Type B pancreatic cell (in vitro differentiated cells): Measurements from ENCODE around the gene PRC1. TPM values are rescaled to one million over a fixed set of nuclear protein-coding genes. Genes with fewer than 3 reads are reported as not detected.

Experiments
- DNase-seq: peaks from one replicate; pipeline ENCODE4 v3.0.0; 2021; ENCODE audit warnings: mixed read lengths; ENCODE audit not compliant: unreplicated experiment; ENCODE audit errors: extremely low spot score
- H3K27ac Mint-ChIP-seq: 2 replicates; pipeline ENCODE4 v1.8.0; 2021; ENCODE audit warnings: mild to moderate bottlenecking, mixed read lengths
- H3K27me3 Mint-ChIP-seq: 2 replicates; pipeline ENCODE4 v1.8.0; 2021; ENCODE audit warnings: mixed read lengths
- H3K36me3 Mint-ChIP-seq: 2 replicates; pipeline ENCODE4 v1.8.0; 2021; ENCODE audit warnings: mixed read lengths
- H3K4me1 Mint-ChIP-seq: one replicate; pipeline ENCODE4 v1.8.0; 2021; ENCODE audit warnings: mixed read lengths; ENCODE audit not compliant: unreplicated experiment
- H3K4me3 Mint-ChIP-seq: 2 replicates; pipeline ENCODE4 v1.8.0; 2021; ENCODE audit warnings: mild to moderate bottlenecking, mixed read lengths
- H3K9me3 Mint-ChIP-seq: 2 replicates; pipeline ENCODE4 v1.8.0; 2021; ENCODE audit warnings: mixed read lengths
- total RNA-seq: library from RNA; stranded (reverse); gene quantifications from 2 replicates; pipeline ENCODE4 v1.2.1, GENCODE V29; 2021; ENCODE audit warnings: low replicate concordance
- TF ChIP-seq, protein P1 (sequence below): fragments of 200-600 bp; sonication (generic); conservative IDR thresholded peaks from 2 replicates; pipeline ENCODE4 v1.5.0; 2021; ENCODE audit warnings: antibody characterized with exemption, mild to moderate bottlenecking

Gene PRC1
- total RNA-seq, 1 donor from 2014 or later, result 101 TPM

GRCh38 chr15:90934949-90935751 is 59.2 kb downstream of the PRC1 start, which contains the start of gene UNC45A:
UNC45A (plus strand) TSS chr15:90935285; CDS start chr15:90935325, 40 bp downstream.
- peak; percentile 93 for DNase-seq
- Mint-ChIP-seq H3K27ac (peak within 1 kb of the TSS; percentile 94), H3K9me3 (no peaks in the 10 kb centered on the region), H3K4me1 (peaks cover 31% of the 10 kb centered on the region), H3K36me3 (peaks cover 4% of the 10 kb centered on the region), H3K27me3 (no peaks in the 10 kb centered on the region), H3K4me3 (peak within 1 kb of the TSS; percentile 93)
- TF ChIP-seq, protein P1, sequence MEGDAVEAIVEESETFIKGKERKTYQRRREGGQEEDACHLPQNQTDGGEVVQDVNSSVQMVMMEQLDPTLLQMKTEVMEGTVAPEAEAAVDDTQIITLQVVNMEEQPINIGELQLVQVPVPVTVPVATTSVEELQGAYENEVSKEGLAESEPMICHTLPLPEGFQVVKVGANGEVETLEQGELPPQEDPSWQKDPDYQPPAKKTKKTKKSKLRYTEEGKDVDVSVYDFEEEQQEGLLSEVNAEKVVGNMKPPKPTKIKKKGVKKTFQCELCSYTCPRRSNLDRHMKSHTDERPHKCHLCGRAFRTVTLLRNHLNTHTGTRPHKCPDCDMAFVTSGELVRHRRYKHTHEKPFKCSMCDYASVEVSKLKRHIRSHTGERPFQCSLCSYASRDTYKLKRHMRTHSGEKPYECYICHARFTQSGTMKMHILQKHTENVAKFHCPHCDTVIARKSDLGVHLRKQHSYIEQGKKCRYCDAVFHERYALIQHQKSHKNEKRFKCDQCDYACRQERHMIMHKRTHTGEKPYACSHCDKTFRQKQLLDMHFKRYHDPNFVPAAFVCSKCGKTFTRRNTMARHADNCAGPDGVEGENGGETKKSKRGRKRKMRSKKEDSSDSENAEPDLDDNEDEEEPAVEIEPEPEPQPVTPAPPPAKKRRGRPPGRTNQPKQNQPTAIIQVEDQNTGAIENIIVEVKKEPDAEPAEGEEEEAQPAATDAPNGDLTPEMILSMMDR, result no peak

DNA sequence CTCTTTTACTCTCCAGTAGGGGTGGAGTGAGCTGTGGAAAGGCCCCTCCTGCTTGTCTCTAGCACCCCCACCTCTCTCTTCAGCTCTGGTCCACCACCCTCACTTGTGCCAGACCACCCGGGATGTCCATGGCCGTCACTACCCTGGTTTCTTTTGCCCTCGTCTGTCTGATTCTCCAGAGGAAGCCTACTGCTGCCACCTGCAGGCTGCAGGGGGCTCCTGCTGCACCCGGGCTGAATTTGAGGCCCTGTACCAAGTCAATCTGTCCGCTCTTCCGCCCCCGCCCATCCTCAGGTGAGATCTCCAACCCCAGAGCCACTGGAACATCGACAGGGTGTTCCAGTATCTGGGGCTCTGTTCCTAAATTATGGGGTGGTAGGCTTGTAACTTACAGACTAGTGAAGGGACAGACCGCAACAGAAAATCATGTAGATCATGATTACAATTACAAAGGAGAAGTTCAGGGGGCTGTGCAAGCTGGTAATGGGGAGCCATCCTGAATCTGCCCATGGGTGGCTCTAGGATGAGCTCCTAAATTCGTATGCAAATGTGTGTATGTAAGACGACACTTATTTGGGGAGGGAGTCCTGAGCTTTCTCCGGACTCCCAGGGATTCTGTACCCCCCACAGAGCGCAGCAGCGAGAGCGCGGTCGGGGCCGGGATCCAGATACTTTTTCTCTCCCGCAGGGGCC is 59.9 kb downstream of the PRC1 start:
- no peak for DNase-seq
- peak overlapping the region; percentile 94 for H3K27ac Mint-ChIP-seq

DNA sequence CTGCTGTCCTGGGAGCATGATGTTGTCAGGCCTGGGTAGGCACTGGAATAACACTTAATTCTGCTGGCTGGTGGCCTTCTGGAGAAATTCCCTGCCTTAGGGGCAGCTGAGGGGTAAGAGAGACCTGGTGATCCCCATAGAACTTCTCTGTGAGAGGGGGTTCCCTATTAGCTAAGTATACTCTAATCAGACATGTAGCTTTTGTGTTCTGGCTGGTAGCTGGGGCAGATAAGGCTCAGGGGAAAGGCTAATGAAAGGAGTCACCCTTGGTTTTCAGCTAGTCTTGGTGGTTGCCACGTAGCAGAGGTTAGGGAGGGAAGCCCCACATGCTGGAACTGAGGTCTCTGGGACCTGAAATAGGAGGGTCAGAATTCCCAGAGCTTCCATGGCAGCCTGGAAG is 61.0 kb downstream of the PRC1 start:
- H3K4me1 Mint-ChIP-seq, result peaks cover 31% of the 10 kb centered on the region
- peak overlapping the region; percentile 97 for H3K4me3 Mint-ChIP-seq
- H3K27me3 Mint-ChIP-seq, result no peaks in the 10 kb centered on the region

More for the DNA sequence above, 59.9 kb downstream of the PRC1 start:
- peak overlapping the region; percentile 93 for H3K4me3 Mint-ChIP-seq
- H3K27me3 Mint-ChIP-seq, result no peaks in the 10 kb centered on the region
- TF ChIP-seq, protein P1, result peak; percentile 90
- H3K36me3 Mint-ChIP-seq, result peaks cover 4% of the 10 kb centered on the region
- no peaks in the 10 kb centered on the region for H3K9me3 Mint-ChIP-seq
- H3K4me1 Mint-ChIP-seq, result peaks cover 31% of the 10 kb centered on the region

DNA sequence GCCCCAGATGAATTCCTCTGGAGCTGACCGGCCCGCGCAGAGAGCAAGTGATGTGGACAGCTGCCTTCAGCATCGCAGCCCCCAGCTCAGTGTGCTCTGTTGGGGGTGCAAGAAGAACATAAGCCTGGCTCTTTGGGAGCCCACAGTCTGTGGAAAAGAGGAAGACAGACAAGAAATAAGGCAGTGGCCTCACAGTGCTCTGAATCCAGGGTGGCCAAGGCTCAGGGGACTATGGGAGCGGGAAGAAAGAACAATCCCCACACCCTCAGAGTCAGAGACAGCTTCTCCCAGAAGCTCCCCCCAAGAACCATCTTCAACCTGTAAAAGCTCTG is 61.7 kb downstream of the PRC1 start:
- H3K4me3 Mint-ChIP-seq, result peak overlapping the region; percentile 97
- TF ChIP-seq, protein P1, result peak; percentile 13
- no peak for DNase-seq
- peaks cover 4% of the 10 kb centered on the region for H3K36me3 Mint-ChIP-seq
- H3K27ac Mint-ChIP-seq, result peak overlapping the region; percentile 39
- H3K4me1 Mint-ChIP-seq, result peaks cover 31% of the 10 kb centered on the region
- no peaks in the 10 kb centered on the region for H3K9me3 Mint-ChIP-seq
- H3K27me3 Mint-ChIP-seq, result no peaks in the 10 kb centered on the region

More for the DNA sequence above, 61.0 kb downstream of the PRC1 start:
- Mint-ChIP-seq H3K36me3 (peaks cover 4% of the 10 kb centered on the region), H3K9me3 (no peaks in the 10 kb centered on the region), H3K27ac (no peak overlapping the region)
- no peak for DNase-seq
- TF ChIP-seq, protein P1, result no peak

- peaks cover 31% of the 10 kb centered on the region for H3K4me1 Mint-ChIP-seq
- H3K9me3 Mint-ChIP-seq, result no peaks in the 10 kb centered on the region
- peak within 1 kb of the TSS; percentile 97 for H3K27ac Mint-ChIP-seq
- peak; percentile 93 for DNase-seq
- TF ChIP-seq, protein P1, result peak; percentile 98
- H3K36me3 Mint-ChIP-seq, result peaks cover 4% of the 10 kb centered on the region
- H3K27me3 Mint-ChIP-seq, result no peaks in the 10 kb centered on the region
- H3K4me3 Mint-ChIP-seq, result peak within 1 kb of the TSS; percentile 97
Observed at GRCh38 chr15:90931828-90932659, 62.3 kb downstream of the PRC1 start, which contains the start of gene HDDC3. HDDC3 (minus strand) TSS chr15:90932549; CDS start chr15:90932540, 9 bp downstream.
